Endothelial cell of umbilical vein (primary cell): ENCODE data around the gene ALOX15B. TPM values are rescaled to one million over a fixed set of nuclear protein-coding genes. Genes with fewer than 3 reads are reported as not detected.

Experiments
- BruUV-seq: library from RNA; stranded (reverse); fragments of 400-500 nt; replicated peaks from 2 replicates; lab custom pipeline; 2021; lab: Mats Ljungman, UMichigan
- CTCF ChIA-PET: fragments of 300-600, 350-600 bp; sonication (Branson Sonifier 250); formaldehyde crosslinking; loops from one replicate; lab custom pipeline; 2021; ENCODE audit warnings: antibody characterized with exemption, inconsistent platforms; lab: Charles Lee
- POLR2A ChIA-PET: fragments of 300-600, 350-600 bp; sonication (Branson Sonifier 250); formaldehyde crosslinking; loops from one replicate; lab custom pipeline; 2021; ENCODE audit warnings: antibody characterized with exemption, inconsistent platforms; lab: Charles Lee
- DNase-seq: peaks from one replicate; pipeline ENCODE4 v3.0.0-alpha.2; 2011; ENCODE audit warnings: low read depth, low spot score
- FAIRE-seq: peaks from 2 replicates; lab custom pipeline; 2011; peaks lifted over from hg19 to GRCh38; lab: Jason Lieb, UNC
- H2AFZ ChIP-seq: 2 replicates; pipeline ENCODE4 v1.6.0; 2012; ENCODE audit warnings: low read depth, low read length, control low read depth, inconsistent platforms
- H3K27ac ChIP-seq: 2 replicates; pipeline ENCODE4 v1.5.1; 2011; ENCODE audit warnings: low read depth, mild to moderate bottlenecking, control low read depth, low read length, moderate library complexity; ENCODE audit not compliant: insufficient read depth
- H3K27me3 ChIP-seq, 2 experiments: 2 replicates each; pipeline versions ENCODE4 v1.6.0 to v1.6.1; 2011; ENCODE audit warnings: low read length in 2 of 2, mixed read lengths in 1 of 2; ENCODE audit not compliant: control insufficient read depth in 2 of 2, insufficient read depth in 2 of 2
- H3K36me3 ChIP-seq, 2 experiments: 2 replicates in 1 of 2; 3 replicates in 1 of 2; pipeline ENCODE4 v1.5.1; 2011; ENCODE audit warnings: low read length in 2 of 2, mild to moderate bottlenecking in 1 of 2, moderate library complexity in 1 of 2; ENCODE audit not compliant: control insufficient read depth in 2 of 2, insufficient read depth in 2 of 2; ENCODE audit errors: extremely low read depth in 1 of 2
- H3K4me1 ChIP-seq: 3 replicates; pipeline ENCODE4 v1.5.1; 2011; ENCODE audit warnings: mild to moderate bottlenecking, low read length; ENCODE audit not compliant: control insufficient read depth, insufficient read depth; ENCODE audit errors: extremely low read depth
- H3K4me2 ChIP-seq: 2 replicates; pipeline ENCODE4 v1.6.1; 2011; ENCODE audit warnings: low read length, control low read depth, mixed read lengths; ENCODE audit not compliant: insufficient read depth
- H3K4me3 ChIP-seq, 3 experiments: fragments of 200-600 bp in 1 of 3; sonication (generic), shearing (Covaris generic) in 1 of 3; replicated peaks in 1 of 3; 2 replicates each; pipeline ENCODE4 v1.5.1; 2011 to 2016; ENCODE audit warnings: control low read depth in 3 of 3, low read length in 3 of 3, mild to moderate bottlenecking in 2 of 3, inconsistent platforms in 1 of 3, low read depth in 1 of 3, moderate library complexity in 1 of 3; ENCODE audit not compliant: insufficient read depth in 1 of 3
- H3K79me2 ChIP-seq: 2 replicates; pipeline ENCODE4 v1.6.0; 2012; ENCODE audit warnings: low read length, inconsistent platforms; ENCODE audit not compliant: control insufficient read depth, insufficient read depth
- H3K9ac ChIP-seq: replicated peaks from 2 replicates; pipeline ENCODE3; 2011; ENCODE audit warnings: low read length, control low read depth; ENCODE audit not compliant: insufficient read depth; ENCODE audit errors: extremely low read depth
- H3K9me1 ChIP-seq: replicated peaks from 3 replicates; pipeline ENCODE4 v1.6.0; 2011; ENCODE audit warnings: mild to moderate bottlenecking, low read length; ENCODE audit not compliant: control insufficient read depth, insufficient read depth; ENCODE audit errors: extremely low read depth
- H3K9me3 ChIP-seq: replicated peaks from 2 replicates; pipeline ENCODE4 v1.5.1; 2012; ENCODE audit warnings: low read length, inconsistent platforms; ENCODE audit not compliant: control insufficient read depth, insufficient read depth
- H4K20me1 ChIP-seq: replicated peaks from 2 replicates; pipeline ENCODE3; 2011; ENCODE audit warnings: mild to moderate bottlenecking, low read length; ENCODE audit not compliant: control insufficient read depth, insufficient read depth; ENCODE audit errors: extremely low read depth
- EZH2 ChIP-seq: IDR thresholded peaks from 2 replicates; pipeline ENCODE4 v1.6.1; 2012; ENCODE audit warnings: borderline replicate concordance, low read depth, mild to moderate bottlenecking, moderate library complexity, low read length, inconsistent platforms; ENCODE audit not compliant: severe bottlenecking
- FOS ChIP-seq: IDR thresholded peaks from 2 replicates; pipeline ENCODE4 v1.6.1; 2011; ENCODE audit warnings: mild to moderate bottlenecking, low read length, moderate library complexity, borderline replicate concordance; ENCODE audit not compliant: insufficient read depth
- GATA2 ChIP-seq: IDR thresholded peaks from 2 replicates; pipeline ENCODE4 v1.7.0; 2011; ENCODE audit warnings: low read depth, mild to moderate bottlenecking, moderate library complexity, mixed read lengths, low read length; ENCODE audit not compliant: insufficient read length, insufficient read depth
- JUN ChIP-seq: IDR thresholded peaks from 2 replicates; pipeline ENCODE4 v1.6.1; 2011; ENCODE audit warnings: borderline replicate concordance, low read depth; ENCODE audit not compliant: insufficient read length, insufficient read depth
- MYC ChIP-seq: IDR thresholded peaks from one replicate; pipeline ENCODE4 v1.6.1; 2011; ENCODE audit warnings: mild to moderate bottlenecking, low read depth, low read length
- POLR2A ChIP-seq: IDR thresholded peaks from 2 replicates; pipeline ENCODE4 v1.6.1; 2012; ENCODE audit warnings: low read depth, mild to moderate bottlenecking, control low read depth, low read length
- POLR2AphosphoS5 ChIP-seq: IDR thresholded peaks from 2 replicates; pipeline ENCODE4 v1.6.1; 2012; ENCODE audit warnings: low read depth, mild to moderate bottlenecking, control low read depth, low read length, moderate library complexity; ENCODE audit not compliant: insufficient read depth
- dilution Hi-C: fragments of 300-500 bp; cut with MboI; formaldehyde crosslinking; loops from one replicate; pipeline ENCODE4 v1.15.0; 2019; ENCODE audit warnings: low sequenced_read_pairs; ENCODE audit not compliant: extremely low pct_ligation_motif_present
- intact Hi-C: fragments of 100-400 bp; cut with micrococcal nuclease; formaldehyde crosslinking; loops from one replicate; pipeline ENCODE4 v1.10.0; 2022
- polyA plus RNA-seq, 4 experiments: library from polyadenylated mRNA; depleted of rRNA in 3 of 4; stranded (reverse) in 3 of 4; unstranded in 1 of 4; fragments of >200 nt; gene quantifications; 2 replicates each; pipeline versions ENCODE4 v1.2.1 to v1.2.3, GENCODE V29; 2011 to 2012; ENCODE audit warnings: missing spikeins in 1 of 4
- total RNA-seq: library from RNA; stranded (reverse); gene quantifications from 2 replicates; pipeline ENCODE4 v1.2.3, GENCODE V29; 2021
- TF ChIP-seq, protein P1 (sequence below), 2 donors: IDR thresholded peaks; 1 replicate in 1 of 2; 2 replicates in 1 of 2; pipeline ENCODE4 v1.5.1; 2011; ENCODE audit warnings: low read length in 2 of 2, mild to moderate bottlenecking in 2 of 2, moderate library complexity in 2 of 2, control low read depth in 1 of 2, inconsistent platforms in 1 of 2, low read depth in 1 of 2; ENCODE audit not compliant: insufficient read depth in 1 of 2; ENCODE audit errors: extremely low read depth in 1 of 2
- TF ChIP-seq, protein P2 (sequence below): IDR thresholded peaks from 2 replicates; pipeline ENCODE4 v1.6.1; 2011; ENCODE audit not compliant: insufficient read depth, insufficient read length

ALOX15B gene
- total and polyA plus RNA-seq, 2 donors (not counting 3 experiments of a cell fraction or from before 2014, with no cell fraction given): not detected

DNA sequence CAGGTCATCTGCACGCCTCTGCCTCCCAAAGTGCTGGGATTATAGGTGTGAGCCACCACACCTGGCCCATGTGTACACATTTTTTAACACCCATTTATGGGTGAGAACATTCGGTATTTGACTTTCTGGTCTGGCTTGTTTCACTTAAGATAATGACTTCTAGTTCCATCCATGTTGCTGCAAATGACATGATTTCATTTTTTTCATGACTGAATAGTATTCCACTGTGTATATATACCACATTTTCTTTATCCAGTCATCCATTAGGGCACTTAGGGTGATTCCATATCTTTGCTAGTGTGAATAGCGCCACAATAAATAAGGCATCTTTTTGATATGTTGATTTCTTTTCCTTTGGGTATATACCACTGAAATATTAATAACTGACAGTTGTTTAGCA lies 43.0 kb downstream of the ALOX15B start:
- FAIRE-seq: no peak
- no TSS peak for BruUV-seq
- ChIA-PET POLR2A (no interaction called here), CTCF (interaction anchor here (1.9 to 13.4 kb wide), 6 partner anchors 11 to 37 kb away, joined by 8 to 167 read pairs (median 18); no protein-coding TSS in a partner anchor)
- Histone ChIP-seq H3K4me1 (peaks cover 6% of the 10 kb centered on the region), H3K9ac (no peak overlapping the region), H3K9me3 (no peaks in the 10 kb centered on the region), H3K4me2 (no peak overlapping the region), H3K27me3 (peaks cover 12 to 19% of the 10 kb centered on the region in 2 experiments), H3K27ac (no peak overlapping the region), H4K20me1 (no peaks in the 10 kb centered on the region), H3K4me3 (no peak overlapping the region), H3K36me3 (no peaks in the 10 kb centered on the region), H3K79me2 (no peaks in the 10 kb centered on the region), H3K9me1 (no peaks in the 10 kb centered on the region), H2AFZ (no peak overlapping the region)
- DNase-seq: no peak
- TF ChIP-seq MYC (no peak), EZH2 (no peak), JUN (no peak), GATA2 (no peak), FOS (no peak), POLR2AphosphoS5 (no peak), POLR2A (no peak)
- TF ChIP-seq, protein P1, sequence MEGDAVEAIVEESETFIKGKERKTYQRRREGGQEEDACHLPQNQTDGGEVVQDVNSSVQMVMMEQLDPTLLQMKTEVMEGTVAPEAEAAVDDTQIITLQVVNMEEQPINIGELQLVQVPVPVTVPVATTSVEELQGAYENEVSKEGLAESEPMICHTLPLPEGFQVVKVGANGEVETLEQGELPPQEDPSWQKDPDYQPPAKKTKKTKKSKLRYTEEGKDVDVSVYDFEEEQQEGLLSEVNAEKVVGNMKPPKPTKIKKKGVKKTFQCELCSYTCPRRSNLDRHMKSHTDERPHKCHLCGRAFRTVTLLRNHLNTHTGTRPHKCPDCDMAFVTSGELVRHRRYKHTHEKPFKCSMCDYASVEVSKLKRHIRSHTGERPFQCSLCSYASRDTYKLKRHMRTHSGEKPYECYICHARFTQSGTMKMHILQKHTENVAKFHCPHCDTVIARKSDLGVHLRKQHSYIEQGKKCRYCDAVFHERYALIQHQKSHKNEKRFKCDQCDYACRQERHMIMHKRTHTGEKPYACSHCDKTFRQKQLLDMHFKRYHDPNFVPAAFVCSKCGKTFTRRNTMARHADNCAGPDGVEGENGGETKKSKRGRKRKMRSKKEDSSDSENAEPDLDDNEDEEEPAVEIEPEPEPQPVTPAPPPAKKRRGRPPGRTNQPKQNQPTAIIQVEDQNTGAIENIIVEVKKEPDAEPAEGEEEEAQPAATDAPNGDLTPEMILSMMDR (IDR thresholded peaks at IDR 0.05; ENCODE audit: extremely low read depth in 1 of 2, insufficient read depth in 1 of 2, low read depth in 1 of 2, low read length in 2 of 2): no peak
- TF ChIP-seq, protein P2, sequence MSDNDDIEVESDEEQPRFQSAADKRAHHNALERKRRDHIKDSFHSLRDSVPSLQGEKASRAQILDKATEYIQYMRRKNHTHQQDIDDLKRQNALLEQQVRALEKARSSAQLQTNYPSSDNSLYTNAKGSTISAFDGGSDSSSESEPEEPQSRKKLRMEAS: no peak
- intact Hi-C loops: loop anchor here (2.0 kb wide), 1 partner anchor 21 kb away; no protein-coding TSS in a partner anchor
- dilution Hi-C loops: no loop called here
